ENCODE data around the gene PACRG.

Gene PACRG

GRCh38 chr6:162710936-162711335 lies 16.8 kb upstream of the PACRG start:
- DNase-seq, result no peak

GRCh38 chr6:162711376-162711775 lies 16.4 kb upstream of the PACRG start:
- DNase-seq, result no peak

GRCh38 chr6:162712694-162713093 lies 15.1 kb upstream of the PACRG start:
- no peak for DNase-seq

GRCh38 chr6:162713974-162714780 lies 13.6 kb upstream of the PACRG start:
- DNase-seq, result no peak

GRCh38 chr6:162715601-162716000 lies 12.2 kb upstream of the PACRG start:
- no peak for DNase-seq

GRCh38 chr6:162719528-162719927 lies 8.2 kb upstream of the PACRG start:
- DNase-seq, result no peak

GRCh38 chr6:162721404-162721687 lies 6.4 kb upstream of the PACRG start:
- DNase-seq, result no peak

- no peak for DNase-seq
These were observed 5.5 kb upstream of the PACRG start for GRCh38 chr6:162722226-162722625.

- no peak for DNase-seq
These were observed 5.1 kb upstream of the PACRG start for GRCh38 chr6:162722633-162723032.

- no peak for DNase-seq
These were observed 840 bp upstream of the PACRG start for GRCh38 chr6:162726947-162727321.

GRCh38 chr6:162728197-162728596 lies 423 bp downstream of the PACRG start:
- no peak for DNase-seq

GRCh38 chr6:162728706-162729105 lies 932 bp downstream of the PACRG start:
- no peak for DNase-seq

GRCh38 chr6:162730502-162730901 lies 2.7 kb downstream of the PACRG start:
- DNase-seq, result no peak

GRCh38 chr6:162733489-162733888 lies 5.7 kb downstream of the PACRG start:
- DNase-seq, result no peak

GRCh38 chr6:162736961-162737360 lies 9.2 kb downstream of the PACRG start:
- DNase-seq, result no peak

- no peak for DNase-seq
These were observed 23.0 kb downstream of the PACRG start for GRCh38 chr6:162750776-162751175.

- DNase-seq, result no peak
These were observed 23.6 kb downstream of the PACRG start for GRCh38 chr6:162751211-162751859.

GRCh38 chr6:162753775-162754174 lies 26.0 kb downstream of the PACRG start:
- DNase-seq, result no peak

- no peak for DNase-seq
These were observed 42.4 kb downstream of the PACRG start for GRCh38 chr6:162770136-162770535.

- DNase-seq, result no peak
These were observed 43.2 kb downstream of the PACRG start for GRCh38 chr6:162770955-162771354.

- DNase-seq, result no peak
These were observed 44.7 kb downstream of the PACRG start for GRCh38 chr6:162772466-162772865.

- DNase-seq, result no peak
These were observed 46.2 kb downstream of the PACRG start for GRCh38 chr6:162773996-162774395.

- no peak for DNase-seq
These were observed 49.3 kb downstream of the PACRG start for GRCh38 chr6:162777091-162777490.

GRCh38 chr6:162778603-162779002 lies 50.8 kb downstream of the PACRG start:
- no peak for DNase-seq

Data from stimulated activated CD8-positive, alpha-beta memory T cell treated with anti-CD3 and anti-CD28 coated beads, Interleukin-4, amount 100 ng/mL, for 48 hours (primary cell).